Measurements from ENCODE around the gene PAFAH1B2.
"Not testable (repeated sequence)": the region's sequence is repeated elsewhere in the genome, so short reads cannot be mapped to it uniquely, and the experiment has no call there.

The PAFAH1B2 gene

DNA sequence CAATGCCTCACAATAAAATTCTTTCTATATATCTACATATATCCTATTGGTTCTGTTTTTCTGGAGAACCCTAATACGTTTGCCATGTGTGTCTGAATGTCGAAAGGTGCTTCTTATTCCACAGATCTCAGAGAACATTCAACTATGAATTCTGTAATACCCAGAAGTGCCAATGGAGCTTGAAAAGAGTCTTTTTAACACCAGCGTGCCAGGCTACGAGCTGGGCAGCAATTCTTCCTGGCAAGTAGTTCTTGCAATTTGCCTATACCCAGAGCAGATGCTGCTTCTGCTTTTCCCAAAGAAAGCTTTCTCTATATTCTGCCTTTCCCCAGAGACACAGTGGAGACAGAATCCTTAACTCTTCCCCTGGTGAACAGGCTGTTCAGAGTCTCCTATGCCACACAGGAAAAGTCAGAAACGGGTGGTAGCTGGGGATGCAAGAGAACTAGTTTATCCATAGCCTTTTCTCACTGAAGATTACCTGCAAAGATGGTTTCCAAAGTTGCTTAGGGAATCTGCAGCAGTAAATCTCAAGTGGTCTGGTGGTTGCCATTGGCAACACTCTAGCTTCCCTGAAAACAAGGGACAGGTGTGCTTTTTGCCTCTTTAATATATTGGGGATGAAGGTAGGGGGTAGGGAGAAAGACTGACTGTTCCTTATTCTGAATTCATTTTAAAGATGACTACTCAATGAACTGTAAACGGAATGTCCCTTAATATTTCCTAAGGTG is 16.8 kb upstream of the PAFAH1B2 start:
- no peak for DNase-seq (ENCODE audit: extremely low read depth, low read depth)
- H3K4me3 ChIP-seq (replicated peaks; ENCODE audit: low read depth, low read length), result no peak overlapping the region
- TF ChIP-seq, protein P1, sequence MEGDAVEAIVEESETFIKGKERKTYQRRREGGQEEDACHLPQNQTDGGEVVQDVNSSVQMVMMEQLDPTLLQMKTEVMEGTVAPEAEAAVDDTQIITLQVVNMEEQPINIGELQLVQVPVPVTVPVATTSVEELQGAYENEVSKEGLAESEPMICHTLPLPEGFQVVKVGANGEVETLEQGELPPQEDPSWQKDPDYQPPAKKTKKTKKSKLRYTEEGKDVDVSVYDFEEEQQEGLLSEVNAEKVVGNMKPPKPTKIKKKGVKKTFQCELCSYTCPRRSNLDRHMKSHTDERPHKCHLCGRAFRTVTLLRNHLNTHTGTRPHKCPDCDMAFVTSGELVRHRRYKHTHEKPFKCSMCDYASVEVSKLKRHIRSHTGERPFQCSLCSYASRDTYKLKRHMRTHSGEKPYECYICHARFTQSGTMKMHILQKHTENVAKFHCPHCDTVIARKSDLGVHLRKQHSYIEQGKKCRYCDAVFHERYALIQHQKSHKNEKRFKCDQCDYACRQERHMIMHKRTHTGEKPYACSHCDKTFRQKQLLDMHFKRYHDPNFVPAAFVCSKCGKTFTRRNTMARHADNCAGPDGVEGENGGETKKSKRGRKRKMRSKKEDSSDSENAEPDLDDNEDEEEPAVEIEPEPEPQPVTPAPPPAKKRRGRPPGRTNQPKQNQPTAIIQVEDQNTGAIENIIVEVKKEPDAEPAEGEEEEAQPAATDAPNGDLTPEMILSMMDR (IDR thresholded peaks at IDR 0.05; ENCODE audit: low read depth, low read length, missing control alignments), result no peak

DNA sequence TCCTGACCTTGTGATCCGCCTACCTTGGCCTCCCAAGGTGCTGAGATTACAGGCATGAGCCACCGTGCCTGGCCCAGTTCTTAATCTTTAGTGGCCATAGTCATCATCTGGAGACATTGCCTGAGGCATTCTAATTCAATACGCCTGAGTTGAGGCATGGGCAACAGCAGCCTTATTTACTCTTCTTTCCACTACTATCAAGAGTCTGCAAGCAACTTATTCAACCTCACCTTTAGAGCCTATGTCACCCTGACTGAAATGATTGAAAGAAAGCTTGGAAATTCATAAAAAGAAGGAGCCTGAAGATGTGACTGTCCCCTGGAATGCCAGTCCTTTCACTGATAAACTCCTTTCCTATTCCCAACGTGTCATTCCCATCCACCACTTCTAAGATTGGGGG is 15.8 kb upstream of the PAFAH1B2 start:
- no peak overlapping the region for H3K4me3 ChIP-seq (replicated peaks; ENCODE audit: low read depth, low read length)
- DNase-seq (ENCODE audit: extremely low read depth, low read depth), result no peak
- TF ChIP-seq, protein P1 (IDR thresholded peaks at IDR 0.05; ENCODE audit: low read depth, low read length, missing control alignments), result no peak

DNA sequence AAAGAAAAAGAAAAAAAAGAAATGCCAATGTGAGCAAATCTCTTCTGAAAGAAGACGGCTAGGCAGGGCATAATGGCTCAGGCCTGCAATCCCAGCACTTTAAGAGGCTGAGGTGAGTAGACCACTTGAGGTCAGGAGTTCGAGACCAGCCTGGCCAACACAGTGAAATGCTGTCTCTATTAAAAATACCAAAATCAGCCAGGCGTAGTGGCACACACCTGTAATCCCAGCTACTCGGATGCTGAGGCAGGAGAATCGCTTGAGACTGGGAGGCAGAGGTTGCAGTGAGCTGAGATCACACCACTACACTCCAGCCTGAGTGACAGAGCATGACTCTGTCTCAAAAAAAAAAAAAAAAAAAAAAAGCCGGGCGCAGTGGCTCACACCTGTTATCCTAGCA is 13.7 kb upstream of the PAFAH1B2 start:
- DNase-seq (ENCODE audit: extremely low read depth, low read depth); H3K4me3 ChIP-seq (replicated peaks; ENCODE audit: low read depth, low read length): not testable (repeated sequence)

DNA sequence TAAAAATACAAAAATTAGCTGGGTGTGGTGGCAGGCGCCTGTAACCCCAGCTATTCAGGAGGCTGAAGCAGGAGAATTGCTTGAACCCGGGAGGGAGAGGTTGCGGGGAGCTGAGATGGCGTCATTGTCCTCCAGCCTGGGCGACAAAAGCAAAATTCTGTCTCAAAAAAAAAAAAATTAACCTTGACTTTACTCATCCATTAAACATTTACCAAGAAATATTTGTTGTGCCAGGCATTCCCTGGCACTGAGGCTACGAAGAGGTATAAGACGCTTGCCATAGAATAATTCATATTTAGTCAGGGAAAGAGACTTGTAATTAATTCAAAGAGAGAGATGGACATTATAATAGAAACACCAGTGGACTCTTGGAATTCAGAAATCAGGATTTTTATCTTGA is 13.2 kb upstream of the PAFAH1B2 start:
- TF ChIP-seq, protein P1 (IDR thresholded peaks at IDR 0.05; ENCODE audit: low read depth, low read length, missing control alignments), result no peak
- DNase-seq (ENCODE audit: extremely low read depth, low read depth), result no peak
- H3K4me3 ChIP-seq (replicated peaks; ENCODE audit: low read depth, low read length), result no peak overlapping the region

DNA sequence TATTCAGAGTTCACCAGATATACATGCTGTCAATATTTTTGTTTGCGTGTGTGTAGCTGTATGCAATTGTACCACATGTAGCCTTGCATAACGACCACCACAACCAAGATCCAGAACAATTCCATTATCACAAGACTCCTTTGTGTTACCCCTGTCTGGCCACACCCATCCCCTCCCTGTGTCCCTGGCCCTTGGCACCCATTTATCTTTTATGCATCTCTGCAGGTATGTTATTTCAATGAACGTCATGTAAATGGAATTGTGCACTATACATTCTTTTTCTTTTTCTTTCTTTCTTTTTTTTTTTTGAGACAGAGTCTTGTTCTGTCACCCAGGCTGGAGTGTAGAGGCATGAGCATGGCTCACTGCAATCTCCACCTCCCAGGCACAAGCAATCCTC is 9.7 kb upstream of the PAFAH1B2 start:
- TF ChIP-seq, protein P1 (IDR thresholded peaks at IDR 0.05; ENCODE audit: low read depth, low read length, missing control alignments), result no peak
- no peak overlapping the region for H3K4me3 ChIP-seq (replicated peaks; ENCODE audit: low read depth, low read length)
- DNase-seq (ENCODE audit: extremely low read depth, low read depth), result no peak

DNA sequence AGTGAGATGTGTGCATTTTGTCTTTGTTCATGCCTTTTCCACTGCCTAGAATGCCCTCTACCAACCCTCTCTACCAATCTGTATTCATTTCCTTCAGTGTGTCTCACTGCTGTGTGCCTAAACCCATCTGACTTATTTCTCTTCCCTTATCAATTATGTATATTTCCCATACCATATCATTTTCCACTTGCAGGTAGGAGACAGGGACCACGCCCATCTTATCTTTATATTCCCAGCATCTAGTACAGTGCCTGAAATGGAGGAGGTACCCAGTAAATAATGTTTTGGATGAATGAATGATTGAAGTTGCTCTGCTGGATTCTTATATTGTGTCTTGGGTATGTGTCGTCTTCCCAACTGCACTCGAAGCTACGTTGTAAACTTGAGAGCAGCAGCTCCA is 9.1 kb upstream of the PAFAH1B2 start:
- DNase-seq (ENCODE audit: extremely low read depth, low read depth); H3K4me3 ChIP-seq (replicated peaks; ENCODE audit: low read depth, low read length): not testable (repeated sequence)

DNA sequence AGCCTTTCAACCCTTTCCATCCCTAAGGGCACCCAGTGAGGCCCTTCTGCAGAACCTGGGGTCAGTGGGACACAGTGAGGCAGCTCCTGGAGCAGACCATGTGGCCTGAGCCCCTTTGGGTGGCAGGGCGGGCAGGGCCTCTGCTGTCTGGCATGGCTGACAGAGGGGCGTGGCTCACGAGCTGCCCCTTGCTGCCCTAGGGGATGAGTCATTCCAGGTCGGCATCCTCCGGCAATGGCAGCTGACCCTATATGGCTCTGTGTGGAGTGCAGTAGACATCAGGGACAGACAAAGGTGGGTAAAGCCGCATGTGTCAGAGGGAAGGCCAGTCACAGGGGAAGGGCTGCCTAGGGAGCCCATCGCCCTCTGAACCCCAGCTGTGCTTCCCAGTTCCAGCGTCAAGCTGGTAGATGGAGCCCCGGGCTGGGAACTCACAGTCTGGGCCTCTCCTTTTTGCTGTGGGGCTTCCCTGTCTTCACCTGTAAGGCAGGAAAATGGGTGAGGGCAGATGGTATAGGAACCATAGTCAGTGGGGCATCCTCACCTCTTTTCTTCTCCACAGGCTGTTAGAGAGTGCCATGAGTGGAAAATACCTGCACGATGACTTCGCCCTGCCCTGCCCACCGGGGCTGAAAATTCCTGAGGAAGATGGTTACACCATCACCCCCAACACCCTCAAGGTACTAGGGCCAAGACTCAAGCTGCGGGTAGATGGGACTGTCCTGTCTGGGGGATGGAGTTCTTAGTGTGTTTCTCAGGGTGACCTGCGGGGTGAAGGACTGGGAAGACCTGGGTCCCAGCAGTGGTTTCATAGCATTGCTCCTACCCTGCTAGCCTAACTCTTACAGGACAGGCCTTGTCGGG is 6.6 kb upstream of the PAFAH1B2 start:
- DNase-seq (ENCODE audit: extremely low read depth, low read depth); H3K4me3 ChIP-seq (replicated peaks; ENCODE audit: low read depth, low read length): not testable (repeated sequence)

DNA sequence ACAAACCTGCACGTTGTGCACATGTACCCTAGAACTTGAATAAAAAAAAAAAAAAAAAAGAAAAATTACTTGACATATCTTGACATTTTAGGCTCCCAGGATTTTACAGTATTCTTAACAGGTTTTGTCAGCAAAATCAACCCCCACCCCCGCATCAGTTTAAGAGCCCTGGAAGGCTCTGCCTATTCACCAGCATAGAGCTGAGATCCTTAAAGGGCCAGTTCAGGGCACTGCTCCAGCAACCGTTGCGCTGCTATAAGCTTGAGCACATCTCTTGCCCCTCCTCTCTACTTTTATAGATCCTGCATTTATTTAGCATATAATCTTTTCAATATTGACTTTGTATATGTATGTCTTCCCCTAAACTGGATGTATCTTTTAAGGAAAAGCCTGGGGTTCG is 697 bp upstream of the PAFAH1B2 start:
- peak; percentile 33 for DNase-seq (ENCODE audit: extremely low read depth, low read depth)
- TF ChIP-seq, protein P1 (IDR thresholded peaks at IDR 0.05; ENCODE audit: low read depth, low read length, missing control alignments), result no peak
- H3K4me3 ChIP-seq (replicated peaks; ENCODE audit: low read depth, low read length), result peak overlapping the region; percentile 94
